ENCODE results near the gene TBC1D3D.
"Not testable (repeated sequence)": the region's sequence is repeated elsewhere in the genome, so short reads cannot be mapped to it uniquely, and the experiment has no call there.

The TBC1D3D gene

GRCh38 chr17:38003676-38004075, at the start of gene TBC1D3D:
Gene TBC1D3D (plus strand): TSS chr17:38003976. CDS start chr17:38005561, 1,585 bp downstream.
- not testable (repeated sequence) for H3K27ac Mint-ChIP-seq; ATAC-seq; H3K4me1 Mint-ChIP-seq; H3K4me3 Mint-ChIP-seq; H3K27me3 Mint-ChIP-seq; H3K36me3 Mint-ChIP-seq (ENCODE audit: low read depth); DNase-seq; H3K9me3 Mint-ChIP-seq

DNA sequence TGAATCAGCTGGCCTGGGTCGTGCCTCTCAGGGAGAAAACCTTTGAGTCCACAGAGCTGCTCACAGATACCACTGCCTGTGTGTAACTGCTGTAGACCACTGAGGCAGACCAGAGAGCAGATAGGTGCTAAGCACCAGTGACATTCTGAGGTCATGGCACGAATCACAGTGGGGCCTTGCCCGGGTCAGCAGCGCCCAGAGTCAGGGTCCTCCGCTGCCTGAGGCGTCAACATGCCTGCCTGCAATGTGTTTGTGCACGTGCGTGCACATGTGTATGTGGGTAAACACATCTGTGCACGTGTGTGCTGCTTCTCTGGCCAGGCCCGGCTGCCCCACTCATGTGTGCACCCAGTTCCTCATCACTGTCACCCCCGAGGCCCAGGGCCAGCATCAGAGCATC, 14.8 kb upstream of the TBC1D3D start, which contains the start of gene TBC1D3L:
TSS of gene TBC1D3L (minus strand) at position 101 of the 400 bp plus-strand sequence. CDS start 1,540 bp downstream, outside the sequence.
- ATAC-seq; H3K9me3 Mint-ChIP-seq; H3K36me3 Mint-ChIP-seq (ENCODE audit: low read depth); H3K27ac Mint-ChIP-seq; H3K27me3 Mint-ChIP-seq; H3K4me1 Mint-ChIP-seq; DNase-seq; H3K4me3 Mint-ChIP-seq: not testable (repeated sequence)

Measured in activated naive CD8-positive, alpha-beta T cell treated with anti-CD3 and anti-CD28 coated beads, Interleukin-2, amount 50 U/mL, for 24 hours (primary cell).